GM19372 (cell line): Measurements from ENCODE around the gene TEX30.
"Not testable (repeated sequence)": the region's sequence is repeated elsewhere in the genome, so short reads cannot be mapped to it uniquely, and the experiment has no call there.

Source experiments
- ATAC-seq: cut with Tn5 transposase; IDR thresholded peaks from one replicate; pipeline ENCODE4 v1.9.1; 2021; ENCODE audit warnings: mild to moderate bottlenecking, low read depth, moderate library complexity; ENCODE audit not compliant: unreplicated experiment

The TEX30 gene

GRCh38 chr13:102780656-102781055 is 7.1 kb upstream of the TEX30 start:
- not testable (repeated sequence) for ATAC-seq

DNA sequence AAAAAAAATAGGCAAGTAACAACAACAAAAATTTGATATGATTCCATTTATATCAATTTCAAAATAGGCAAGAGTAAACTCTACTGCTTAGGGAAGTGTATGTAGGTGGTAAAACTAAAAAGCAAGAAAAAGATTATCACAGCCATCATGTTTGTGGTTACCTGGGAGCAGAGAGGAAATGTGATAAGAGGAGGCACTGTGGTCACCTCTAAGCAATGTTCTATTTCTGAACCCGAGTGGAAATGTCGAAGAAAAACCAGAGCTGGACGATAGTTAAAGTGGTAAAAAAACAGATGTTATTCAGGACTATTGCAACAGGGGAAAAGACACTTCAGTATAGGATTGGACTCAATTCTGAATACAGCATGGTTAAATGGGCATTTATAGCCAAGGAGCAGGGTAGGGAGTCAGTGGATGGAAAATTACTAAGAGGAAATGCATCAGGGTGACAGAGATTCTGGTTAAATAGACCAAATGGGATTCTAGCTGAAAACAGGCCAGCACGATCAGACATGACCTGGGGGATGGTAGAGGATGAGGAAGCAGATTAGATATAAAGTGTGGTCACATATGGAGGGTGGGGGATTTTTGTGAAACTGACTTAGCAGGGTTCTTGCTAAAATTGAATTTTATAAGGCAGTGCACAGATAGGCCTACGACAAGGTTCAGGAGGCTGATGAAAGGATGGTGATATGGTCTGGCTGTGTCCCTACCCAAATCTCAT is 6.0 kb upstream of the TEX30 start:
- no peak for ATAC-seq

DNA sequence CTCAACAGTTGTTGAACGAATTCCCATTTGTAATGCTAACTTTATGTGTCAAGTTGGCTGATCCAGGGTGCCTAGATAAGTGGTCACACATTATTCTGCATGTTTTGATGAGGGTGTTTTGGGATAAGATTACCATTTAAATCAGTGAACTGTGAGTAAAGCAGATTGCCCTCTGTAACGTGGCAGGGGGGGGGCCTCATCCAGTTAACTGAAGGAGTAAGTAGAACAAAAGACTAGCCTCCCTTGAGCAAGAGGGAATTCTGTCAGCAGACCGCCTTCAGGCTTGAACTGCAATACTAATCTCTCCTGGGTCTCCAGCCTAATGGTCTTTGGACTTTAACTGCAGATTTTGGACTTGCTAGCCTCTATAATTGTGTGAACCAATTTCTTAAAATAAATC is 4.2 kb upstream of the TEX30 start:
- ATAC-seq, result no peak

DNA sequence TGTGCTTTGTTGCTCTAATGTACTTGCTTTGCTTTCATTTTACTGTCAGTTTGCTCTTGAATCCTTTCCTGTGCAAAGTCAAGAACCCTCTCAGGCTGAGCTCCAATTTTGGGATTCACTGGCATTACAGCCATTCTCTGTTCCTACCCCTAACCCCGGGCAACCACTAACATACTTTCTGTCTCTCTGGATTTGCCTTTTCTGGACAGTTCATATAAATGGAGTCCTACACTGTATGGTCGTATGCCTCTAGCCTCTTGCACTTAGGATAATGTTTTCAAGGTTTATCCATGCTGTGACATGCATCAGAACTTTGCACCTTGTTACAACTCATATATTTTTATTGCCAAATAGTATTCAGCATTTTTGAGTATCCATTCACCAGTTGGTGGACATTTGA is 2.7 kb upstream of the TEX30 start:
- no peak for ATAC-seq

- ATAC-seq, result no peak
These were observed 1.3 kb upstream of the TEX30 start for GRCh38 chr13:102774591-102775520.

GRCh38 chr13:102774214-102774568 is 605 bp upstream of the TEX30 start:
- no peak for ATAC-seq

- ATAC-seq, result no peak
These were observed 1.6 kb downstream of the TEX30 start for GRCh38 chr13:102772042-102772425.

DNA sequence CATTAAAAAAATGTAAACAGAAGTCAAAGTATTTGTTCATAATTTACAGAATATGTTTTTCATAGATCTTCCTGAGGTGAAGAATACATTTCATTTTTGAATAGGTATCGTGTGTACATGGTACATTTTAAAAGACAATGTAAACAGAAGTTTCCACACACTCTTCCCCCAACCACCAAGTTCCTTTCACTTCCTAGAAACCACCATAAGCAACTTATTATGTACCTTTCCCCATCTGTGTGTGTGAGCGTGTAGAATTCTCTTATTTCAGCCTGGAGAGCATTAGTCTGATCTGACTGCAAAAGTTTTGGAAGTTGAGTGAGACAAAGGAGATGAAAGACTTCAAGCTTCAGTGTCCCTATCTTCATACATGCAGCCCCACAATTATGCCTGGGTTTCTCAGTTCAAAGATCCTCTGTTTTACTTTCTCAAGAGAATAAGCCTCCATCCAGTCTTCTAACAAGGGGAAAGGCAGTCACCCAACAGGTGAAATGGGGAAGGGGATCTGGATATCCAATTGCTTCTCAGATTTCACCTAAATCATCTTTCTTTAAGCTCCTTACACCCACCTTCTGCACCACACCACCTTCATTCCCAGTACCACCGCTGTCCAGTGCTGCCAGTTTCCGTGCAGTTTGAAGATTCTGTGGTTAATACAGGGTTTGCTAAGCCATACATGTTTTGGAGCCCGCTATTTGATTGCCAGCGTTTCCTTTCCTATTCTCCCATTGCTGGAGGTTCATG is 2.1 kb downstream of the TEX30 start:
- ATAC-seq, result no peak

DNA sequence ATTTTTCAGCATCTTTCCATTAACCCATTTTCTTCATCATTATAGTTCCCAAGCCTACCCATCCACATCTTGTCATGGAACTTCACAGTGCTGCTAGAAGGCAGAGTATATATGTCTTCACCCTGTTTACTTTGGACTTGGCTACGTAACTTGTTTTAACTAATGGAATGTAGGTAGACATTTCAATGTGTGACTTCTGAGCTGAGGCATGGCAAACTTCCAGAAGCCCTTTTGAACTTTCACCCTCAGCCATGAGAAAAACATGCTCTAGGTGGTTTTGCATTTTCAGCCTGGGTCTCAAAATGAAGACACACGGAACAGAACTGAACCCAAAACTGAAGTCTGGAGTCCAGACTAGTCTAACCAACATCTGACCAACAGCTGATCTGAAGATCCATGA is 3.2 kb downstream of the TEX30 start:
- ATAC-seq, result no peak

DNA sequence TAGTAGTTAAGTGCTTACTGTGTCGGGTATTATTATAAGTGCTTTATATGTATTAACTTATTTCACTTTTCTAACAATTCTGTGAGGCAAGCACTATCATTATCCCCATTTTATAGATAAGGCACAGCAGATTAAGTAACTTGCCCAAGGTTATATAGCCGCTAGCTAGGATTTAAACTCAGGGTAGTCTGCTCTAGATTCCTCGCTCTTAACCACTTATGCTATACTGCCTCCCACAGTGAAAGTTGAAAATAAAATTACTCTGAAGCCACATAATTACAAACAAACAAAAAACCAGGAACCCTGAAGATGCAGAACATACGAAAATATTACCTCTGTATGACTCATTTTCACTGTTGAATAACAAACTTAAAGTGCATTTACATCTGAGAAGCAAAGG is 3.9 kb downstream of the TEX30 start:
- no peak for ATAC-seq

DNA sequence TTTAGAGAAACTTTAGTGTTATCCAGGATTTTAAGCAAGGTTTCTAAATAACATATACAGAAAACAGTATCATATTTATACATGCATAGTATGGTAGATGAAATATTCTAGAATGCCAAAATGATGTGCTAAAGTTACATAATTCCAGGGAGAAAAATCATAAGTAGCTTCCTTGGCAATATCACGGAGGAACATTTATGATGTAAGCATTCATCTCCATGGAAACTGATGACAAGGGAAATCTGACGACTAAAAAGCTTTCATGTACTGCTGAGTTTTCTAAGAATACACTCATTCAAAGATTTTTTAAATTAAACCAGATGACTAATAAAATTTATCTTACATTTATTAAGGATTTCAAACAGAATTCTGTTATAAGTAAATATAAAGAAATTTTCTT is 4.7 kb downstream of the TEX30 start:
- ATAC-seq, result no peak

DNA sequence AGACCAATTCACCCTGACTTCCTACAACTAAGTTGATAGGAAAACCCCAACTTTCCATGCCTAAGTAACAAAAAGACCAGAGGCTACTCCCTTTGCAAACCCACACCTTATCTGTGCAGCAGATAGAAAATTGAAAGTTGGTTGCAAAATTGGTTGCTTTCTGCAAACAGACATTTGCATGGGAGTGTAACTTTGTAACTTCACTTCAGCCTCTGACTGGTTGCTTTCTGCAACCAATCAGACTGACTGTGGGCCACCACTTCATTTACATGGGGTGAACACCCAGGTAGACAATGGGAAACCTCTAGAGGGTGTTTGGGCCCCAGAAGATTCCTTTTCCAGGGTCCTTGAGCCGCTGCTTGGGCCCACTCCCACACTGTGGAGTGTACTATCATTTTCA is 9.8 kb downstream of the TEX30 start:
- no peak for ATAC-seq

- no peak for ATAC-seq
These were observed 12.5 kb downstream of the TEX30 start for GRCh38 chr13:102761071-102761470.

DNA sequence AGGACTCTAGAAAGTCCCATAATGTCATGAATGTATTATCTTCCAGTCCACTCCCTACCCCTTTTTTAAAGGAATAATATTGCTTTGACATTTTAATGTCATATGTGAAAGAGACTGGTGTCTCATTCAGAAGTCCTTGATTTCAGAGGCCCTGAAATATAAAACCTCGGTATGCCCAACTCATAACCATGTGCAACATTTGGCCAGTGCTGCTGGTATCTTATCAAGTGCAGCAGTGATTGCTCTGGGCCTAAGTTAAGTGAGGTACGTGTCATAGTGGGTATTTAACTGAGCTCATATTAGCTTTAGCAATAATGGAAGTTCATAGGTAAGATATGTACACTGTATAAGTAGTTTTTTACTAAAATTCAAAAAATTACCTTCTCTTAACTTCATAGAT is 14.7 kb downstream of the TEX30 start:
- ATAC-seq, result no peak

- ATAC-seq, result no peak
These were observed 16.6 kb downstream of the TEX30 start for GRCh38 chr13:102757006-102757405.

DNA sequence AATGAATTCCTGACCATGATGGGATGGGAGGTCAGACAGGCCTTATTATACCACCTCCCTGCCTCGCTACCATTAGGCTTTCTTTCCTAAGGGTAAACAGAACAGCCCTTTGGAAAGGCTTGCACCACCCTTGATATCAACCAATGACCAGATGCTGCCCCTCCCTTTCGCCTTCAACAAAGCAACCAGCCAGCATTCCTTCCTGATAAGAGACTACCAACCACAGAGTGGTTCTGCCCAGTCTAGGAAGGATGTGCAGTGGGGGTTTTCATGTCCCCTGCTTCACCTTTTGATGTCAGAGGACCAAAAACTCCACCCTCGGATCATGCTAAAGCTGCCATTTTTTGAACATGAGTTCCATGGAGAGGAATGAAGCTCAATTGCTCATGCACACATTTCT is 21.7 kb downstream of the TEX30 start:
- no peak for ATAC-seq

GRCh38 chr13:102742506-102742905 is 31.1 kb downstream of the TEX30 start:
- ATAC-seq, result no peak

DNA sequence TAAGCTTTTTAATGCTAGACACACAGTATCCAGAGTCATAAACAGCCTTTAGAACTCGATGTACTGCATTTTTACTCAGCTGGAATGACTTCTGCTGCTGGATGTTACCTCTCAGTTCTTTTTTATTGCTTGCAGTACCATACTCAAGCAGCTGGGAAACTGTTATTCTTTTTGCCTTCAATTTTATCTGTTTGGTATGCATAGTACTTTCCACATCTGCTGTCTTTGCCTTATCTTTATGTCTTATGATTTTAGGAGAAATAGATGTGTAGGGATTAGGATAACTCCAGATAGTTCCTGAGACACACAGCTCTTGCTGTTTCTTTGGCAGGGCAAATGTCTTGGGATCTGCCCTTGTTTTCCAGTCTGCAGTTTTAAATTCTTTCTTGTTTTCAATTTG is 31.5 kb downstream of the TEX30 start:
- ATAC-seq, result no peak

DNA sequence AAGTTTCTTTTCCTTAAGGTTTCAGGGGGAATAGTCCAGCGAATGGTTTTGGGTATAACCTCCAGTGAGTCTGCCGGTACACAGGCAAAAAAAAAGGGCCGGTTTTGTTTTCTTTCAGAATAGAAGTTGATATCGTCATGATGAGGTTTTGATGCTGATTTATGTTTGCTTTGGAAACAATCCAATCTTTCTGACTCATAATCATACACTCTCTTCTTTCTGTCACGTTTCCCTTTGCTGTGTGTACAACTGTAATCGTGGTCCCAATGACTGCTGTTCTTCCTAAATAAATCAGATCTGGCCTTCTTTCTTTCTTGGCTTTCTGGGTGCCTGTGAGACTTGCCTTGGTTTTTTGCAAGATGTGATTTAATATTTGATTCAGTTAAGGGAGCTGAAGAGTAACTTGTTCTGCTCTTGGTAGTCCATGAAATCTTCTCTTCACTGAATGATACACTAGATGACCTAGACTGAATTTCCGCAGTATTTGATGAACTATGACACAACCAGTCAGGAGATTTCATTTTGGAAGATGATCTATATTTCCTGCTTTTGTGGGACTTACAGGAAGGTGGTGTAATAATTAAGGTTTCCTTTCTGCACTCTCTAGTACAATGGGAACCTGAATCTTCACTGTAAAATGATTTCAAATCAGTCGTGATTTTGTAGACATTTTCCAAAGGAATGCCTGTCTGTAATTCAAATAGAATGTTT is 43.9 kb downstream of the TEX30 start:
- no peak for ATAC-seq

- ATAC-seq, result no peak
These were observed 47.2 kb downstream of the TEX30 start for GRCh38 chr13:102726430-102726829.

DNA sequence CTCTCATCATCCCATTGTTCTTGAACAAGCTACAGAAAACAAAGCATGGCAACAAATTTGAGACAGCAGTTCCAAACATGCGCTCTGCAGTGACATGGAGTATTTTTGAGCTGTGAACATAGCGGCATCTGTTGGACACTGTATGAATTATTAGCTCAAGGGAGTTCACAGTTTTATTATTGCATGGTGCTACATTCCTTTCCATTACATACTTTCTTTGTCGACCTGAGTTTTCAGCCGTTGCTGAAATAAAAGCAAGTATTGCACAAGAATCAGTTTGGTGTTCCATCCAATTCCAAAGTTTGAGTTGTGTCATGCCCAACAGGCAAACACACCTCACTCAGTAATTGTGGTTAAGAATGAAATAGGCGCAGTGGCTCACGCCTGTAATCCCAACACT is 48.7 kb downstream of the TEX30 start:
- no peak for ATAC-seq
